HEK293T (cell line): Measurements from ENCODE around the gene FBXW8.

ENCODE experiments used
- BHLHE40 ChIP-seq: fragments of 450-650 bp; IDR thresholded peaks from 2 replicates; pipeline ENCODE4 v1.6.1; 2016; ENCODE audit warnings: mild to moderate bottlenecking, moderate library complexity, borderline replicate concordance
- CTBP1 ChIP-seq: fragments of 450-650 bp; IDR thresholded peaks from 2 replicates; pipeline ENCODE4 v1.6.1; 2016; ENCODE audit warnings: borderline replicate concordance
- FOXA1 ChIP-seq: fragments of 450-650 bp; IDR thresholded peaks from 2 replicates; pipeline ENCODE4 v1.6.1; 2016; ENCODE audit warnings: mild to moderate bottlenecking
- L3MBTL2 ChIP-seq: fragments of 450-650 bp; conservative IDR thresholded peaks from 2 replicates; pipeline ENCODE4 v1.6.1; 2016; ENCODE audit warnings: mild to moderate bottlenecking
- SP1 ChIP-seq: fragments of 450-650 bp; IDR thresholded peaks from 2 replicates; pipeline ENCODE4 v1.6.1; 2017
- SUZ12 ChIP-seq: fragments of 450-650 bp; IDR thresholded peaks from 2 replicates; pipeline ENCODE4 v1.6.1; 2016; ENCODE audit warnings: mild to moderate bottlenecking
- TARDBP ChIP-seq: fragments of 450-650 bp; IDR thresholded peaks from 2 replicates; pipeline ENCODE4 v1.6.1; 2016

DNA sequence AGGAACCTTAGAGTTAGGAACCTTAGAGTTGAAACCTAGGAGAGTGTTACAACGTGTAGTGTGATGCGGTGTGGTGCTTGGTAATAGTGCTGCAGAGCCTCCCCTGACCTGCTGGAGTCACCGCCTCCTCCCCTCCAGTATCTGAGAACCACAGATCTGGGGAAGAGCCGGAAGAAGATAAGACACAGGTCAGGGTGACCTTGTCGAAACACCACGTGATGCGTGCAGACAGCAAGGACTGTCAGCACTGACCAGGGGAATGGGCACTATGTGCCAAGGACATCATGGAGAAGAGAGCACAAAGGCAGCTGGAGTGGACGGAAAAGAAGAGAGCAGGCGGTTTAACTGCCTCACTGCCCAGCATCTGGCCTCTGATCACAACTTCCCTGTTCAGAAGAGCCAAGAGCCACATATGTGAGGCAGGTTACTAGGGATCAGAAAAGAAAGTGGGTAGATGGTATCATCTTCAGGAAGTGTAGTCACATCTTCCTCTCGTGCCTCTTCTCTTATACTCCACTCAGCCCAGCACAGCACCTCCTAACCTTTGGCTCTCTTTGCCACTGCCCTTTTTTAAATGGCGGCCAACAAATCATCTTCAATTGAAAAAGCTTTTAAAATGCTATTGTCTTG is 94.8 kb downstream of the FBXW8 start:
- TF ChIP-seq BHLHE40 (no peak), SP1 (no peak), SUZ12 (no peak), CTBP1 (no peak), TARDBP (no peak), FOXA1 (no peak), L3MBTL2 (no peak)
